ENCODE measurements around the gene IQGAP2.
"Not testable (repeated sequence)": the region's sequence is repeated elsewhere in the genome, so short reads cannot be mapped to it uniquely, and the experiment has no call there.

Gene IQGAP2

GRCh38 chr5:76517334-76517733 is 114.2 kb downstream of the IQGAP2 start:
- CTCF ChIA-PET, result interaction anchor here (1.5 kb wide), 1 partner anchor 17 kb away, joined by 5 read pairs; no protein-coding TSS in a partner anchor
- POLR2A ChIA-PET, result no interaction called here
- Histone ChIP-seq H3K9me3 (ENCODE audit: control insufficient read depth, insufficient read depth, low read depth, low read length) (no peaks in the 10 kb centered on the region), H3K4me1 (ENCODE audit: control insufficient read depth, insufficient read depth, low read length) (no peaks in the 10 kb centered on the region), H3K4me3 (ENCODE audit: low read depth, low read length) (no peak overlapping the region), H3K36me3 (ENCODE audit: control insufficient read depth in 2 of 2, insufficient read depth in 1 of 2, low read length in 2 of 2) (no peaks in the 10 kb centered on the region), H3K27ac (ENCODE audit: extremely low read depth, low read depth, low read length) (no peak overlapping the region)
- TF ChIP-seq ZBTB44 (tag by site-specific recombination; IDR thresholded peaks at IDR 0.05) (no peak), KLF8 (tag by site-specific recombination; IDR thresholded peaks at IDR 0.05) (no peak), ZNF211 (tag by site-specific recombination; IDR thresholded peaks at IDR 0.05; ENCODE audit: low read depth) (no peak), ZNF24 (tag by site-specific recombination; IDR thresholded peaks at IDR 0.05) (no peak), GLIS1 (tag by site-specific recombination; IDR thresholded peaks at IDR 0.05) (no peak), ZNF843 (tag by site-specific recombination; IDR thresholded peaks at IDR 0.05) (no peak), ZNF423 (tag by site-specific recombination; IDR thresholded peaks at IDR 0.05) (no peak), ZNF544 (tag by site-specific recombination; IDR thresholded peaks at IDR 0.05) (no peak), ZNF510 (tag by site-specific recombination; IDR thresholded peaks at IDR 0.05; ENCODE audit: insufficient replicate concordance) (no peak), YY2 (tag by site-specific recombination; IDR thresholded peaks at IDR 0.05) (no peak), ZNF335 (tag by site-specific recombination; conservative IDR thresholded peaks at IDR 0.05) (no peak), ZNF513 (tag by site-specific recombination; IDR thresholded peaks at IDR 0.05) (no peak), ZNF157 (tag by site-specific recombination; IDR thresholded peaks at IDR 0.05) (no peak), WT1 (tag by site-specific recombination; IDR thresholded peaks at IDR 0.05) (no peak), ZNF133 (tag by site-specific recombination; IDR thresholded peaks at IDR 0.05) (no peak), ZNF341 (tag by site-specific recombination; IDR thresholded peaks at IDR 0.05; ENCODE audit: low read depth) (no peak), ZNF629 (tag by site-specific recombination; IDR thresholded peaks at IDR 0.05) (no peak), GLI4 (tag by site-specific recombination; IDR thresholded peaks at IDR 0.05) (no peak)

- H3K4me1 ChIP-seq (ENCODE audit: control insufficient read depth, insufficient read depth, low read length); H3K9me3 ChIP-seq (ENCODE audit: control insufficient read depth, insufficient read depth, low read depth, low read length); H3K36me3 ChIP-seq (ENCODE audit: control insufficient read depth in 2 of 2, insufficient read depth in 1 of 2, low read length in 2 of 2); CTCF ChIA-PET; H3K27ac ChIP-seq (ENCODE audit: extremely low read depth, low read depth, low read length); H3K4me3 ChIP-seq (ENCODE audit: low read depth, low read length); POLR2A ChIA-PET: not testable (repeated sequence)
- TF ChIP-seq SETDB1 (IDR thresholded peaks at IDR 0.05; ENCODE audit: insufficient read length, low read length), result peak; percentile 45
Observed at GRCh38 chr5:76518246-76518645, 115.2 kb downstream of the IQGAP2 start.

- TF ChIP-seq PRDM6 (tag by site-specific recombination; IDR thresholded peaks at IDR 0.05) (peak; percentile 63), ZNF629 (tag by site-specific recombination; IDR thresholded peaks at IDR 0.05) (peak; percentile 29; the same call in 1 of the 2 replicates), ZEB2 (tag by site-specific recombination; IDR thresholded peaks at IDR 0.05) (0 out of 2 replicates have a peak, but pooled peaks have one; percentile 35), HIC1 (tag by site-specific recombination; IDR thresholded peaks at IDR 0.05) (0 out of 2 replicates have a peak, but pooled peaks have one; percentile 26), ZNF132 (tag by site-specific recombination; IDR thresholded peaks at IDR 0.05; ENCODE audit: borderline replicate concordance) (no peak)
- H3K9me3 ChIP-seq (ENCODE audit: control insufficient read depth, insufficient read depth, low read depth, low read length), result no peaks in the 10 kb centered on the region
Observed at GRCh38 chr5:76521240-76521758, 118.2 kb downstream of the IQGAP2 start.

More at GRCh38 chr5:76521240-76521758, 118.2 kb downstream of the IQGAP2 start:
- Histone ChIP-seq H3K27ac (ENCODE audit: extremely low read depth, low read depth, low read length) (no peak overlapping the region), H3K36me3 (ENCODE audit: control insufficient read depth in 2 of 2, insufficient read depth in 1 of 2, low read length in 2 of 2) (no peaks in the 10 kb centered on the region), H3K4me3 (ENCODE audit: low read depth, low read length) (no peak overlapping the region), H3K4me1 (ENCODE audit: control insufficient read depth, insufficient read depth, low read length) (peaks cover 12% of the 10 kb centered on the region)
- ChIA-PET CTCF (interaction anchor here (0.6 kb wide), 1 partner anchor 8 kb away, joined by 3 read pairs; no protein-coding TSS in a partner anchor), POLR2A (no interaction called here)

All from HEK293 (cell line).